GM21529 (cell line): Measurements from ENCODE around the gene BCHE.
"Not testable (repeated sequence)": the region's sequence is repeated elsewhere in the genome, so short reads cannot be mapped to it uniquely, and the experiment has no call there.

Experiments
- ATAC-seq: cut with Tn5 transposase; IDR thresholded peaks from one replicate; pipeline ENCODE4 v1.9.1; 2021; ENCODE audit not compliant: unreplicated experiment

The BCHE gene

DNA sequence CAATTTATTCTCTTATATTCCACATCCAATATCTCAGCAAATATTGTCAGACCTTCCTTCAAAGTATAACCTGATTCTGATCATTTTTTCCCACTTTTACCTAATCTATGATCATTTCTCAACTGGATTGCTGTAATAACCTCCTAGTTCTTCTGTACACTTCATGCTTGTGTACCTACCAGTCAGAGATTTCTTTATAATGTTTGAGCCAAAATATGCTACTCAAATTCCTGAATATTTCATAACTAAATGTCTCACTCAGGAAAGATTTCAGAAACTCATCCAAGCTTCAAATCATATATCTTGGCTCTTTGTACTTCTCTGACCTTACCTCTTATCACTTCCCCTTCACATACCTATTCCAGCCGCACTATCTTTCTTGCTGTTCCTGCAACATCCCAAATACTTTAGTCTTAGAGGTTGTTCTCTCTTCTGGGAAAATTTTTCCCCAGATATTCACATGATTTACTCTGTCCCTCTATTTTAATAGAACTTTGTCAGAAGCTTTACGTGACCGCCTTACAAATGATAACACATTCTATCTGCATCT lies 20.0 kb downstream of the BCHE start:
- no peak for ATAC-seq

DNA sequence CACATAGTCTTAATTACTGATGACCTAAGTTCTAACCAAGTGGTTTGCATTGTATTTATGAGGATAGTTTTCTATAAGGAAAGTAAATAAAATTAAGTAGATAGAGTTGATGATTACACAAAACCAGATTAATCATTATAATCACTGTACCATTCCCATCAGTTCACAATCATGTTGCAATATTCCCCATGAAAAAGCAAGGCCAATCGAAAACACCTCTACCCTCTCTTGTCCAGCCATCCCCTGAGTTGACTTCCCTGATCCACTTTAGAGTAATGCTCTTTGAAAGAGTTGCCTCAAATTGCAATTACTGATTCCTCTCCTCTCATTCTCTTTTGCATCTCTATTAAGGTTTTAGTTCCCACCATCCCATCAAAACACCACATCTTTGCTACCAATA lies 21.0 kb downstream of the BCHE start:
- ATAC-seq = no peak

DNA sequence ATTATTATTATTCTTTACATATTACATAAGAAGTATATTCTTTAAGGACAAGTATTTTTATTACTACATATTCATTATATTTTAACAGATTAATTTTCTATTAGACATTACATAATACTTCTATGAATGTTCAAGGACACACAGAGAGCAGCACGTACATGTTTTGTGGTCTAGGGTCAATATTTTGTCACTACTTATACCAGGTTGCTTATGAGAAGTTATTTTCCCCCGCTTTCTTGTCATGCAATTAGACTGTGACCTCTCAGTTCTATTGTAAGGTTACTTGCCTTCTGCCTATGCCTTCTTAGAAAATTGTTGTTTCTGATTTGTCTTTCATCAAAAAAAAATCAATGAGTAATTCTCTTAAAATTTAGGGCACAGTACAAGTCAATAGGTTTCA lies 21.5 kb downstream of the BCHE start:
- ATAC-seq = no peak

DNA sequence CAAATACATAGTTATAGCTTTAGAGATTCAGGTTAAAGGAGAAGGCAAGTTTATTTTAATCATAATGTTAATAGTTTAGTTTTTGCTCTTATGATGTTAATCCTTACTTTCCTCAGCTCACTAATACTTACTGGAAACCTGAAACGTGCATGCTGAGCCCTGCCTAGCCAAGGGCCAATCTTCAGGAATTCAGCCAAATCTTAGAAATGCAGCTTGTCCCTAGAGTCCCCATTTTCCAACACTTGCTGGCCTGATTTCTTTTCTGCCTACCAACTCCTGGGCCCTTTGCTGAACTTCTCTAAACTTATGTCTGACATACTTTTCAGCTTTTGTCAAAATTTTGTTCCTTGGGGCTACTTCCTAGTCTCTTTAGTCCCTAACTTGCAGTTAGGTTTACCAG lies 22.8 kb downstream of the BCHE start:
- ATAC-seq = no peak

DNA sequence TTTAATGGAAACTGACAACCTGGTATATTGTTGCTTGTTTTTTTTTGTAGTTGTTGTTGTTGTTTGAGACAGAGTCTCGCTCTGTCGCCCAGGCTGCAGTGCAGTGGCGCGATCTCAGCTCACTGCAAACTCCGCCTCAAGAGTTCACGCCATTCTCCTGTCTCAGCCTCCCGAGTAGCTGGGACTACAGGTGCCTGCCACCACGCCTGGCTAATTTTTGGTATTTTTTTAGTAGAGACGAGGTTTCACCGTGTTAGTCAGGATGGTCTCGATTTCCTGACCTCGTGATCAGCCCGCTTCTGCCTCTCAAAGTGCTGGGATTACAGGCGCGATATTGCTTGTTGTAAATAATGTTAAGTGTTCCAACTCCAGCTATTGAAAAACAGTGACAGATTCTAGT lies 29.3 kb downstream of the BCHE start:
- not testable (repeated sequence) for ATAC-seq

DNA sequence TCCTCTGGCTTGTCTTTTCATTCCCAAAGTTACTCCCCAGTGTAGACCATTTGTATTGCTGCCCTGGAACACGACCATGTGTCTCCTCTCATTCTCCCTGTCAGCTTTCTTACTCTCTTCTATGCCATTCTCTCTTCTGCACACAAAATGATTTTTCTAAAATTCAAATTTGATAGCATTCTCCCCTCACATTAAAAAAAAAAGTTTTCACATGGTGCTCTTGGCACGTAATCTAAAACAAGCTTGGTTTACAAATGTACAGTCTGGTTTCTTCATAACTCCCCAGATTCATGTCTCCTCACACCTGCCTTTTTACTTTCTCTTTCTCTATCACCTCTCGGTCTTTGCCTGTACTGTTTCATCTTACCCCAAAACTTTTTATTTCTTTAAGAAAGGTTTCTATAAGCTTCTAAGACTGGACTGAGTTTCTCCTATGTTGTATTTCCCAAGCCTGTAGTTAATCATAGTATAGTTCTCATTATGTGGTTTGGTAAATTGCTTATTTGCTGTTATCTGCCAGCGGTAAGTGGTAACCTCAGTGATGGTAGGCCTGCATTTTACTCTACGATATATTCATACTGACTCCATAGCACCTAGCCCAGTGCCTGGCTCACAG lies 31.2 kb downstream of the BCHE start:
- ATAC-seq = peak; percentile 67

DNA sequence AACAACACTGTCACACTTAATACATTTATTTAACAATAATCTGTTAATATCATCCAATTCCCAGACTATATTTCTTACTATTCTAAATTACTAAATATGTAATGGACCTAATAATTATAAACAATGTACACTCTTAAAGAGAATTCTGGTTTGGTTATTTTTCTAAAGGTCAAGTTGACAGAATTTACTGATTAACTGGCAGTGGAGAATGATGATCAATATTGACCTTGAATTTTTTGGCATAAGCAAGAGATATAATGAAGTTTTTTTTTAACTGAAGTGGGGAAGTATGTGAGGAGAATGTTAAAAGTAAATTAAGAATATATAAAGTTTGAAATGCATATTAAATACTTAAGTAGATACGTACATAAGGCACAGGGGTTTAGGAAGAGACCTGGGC lies 33.8 kb downstream of the BCHE start:
- no peak for ATAC-seq

DNA sequence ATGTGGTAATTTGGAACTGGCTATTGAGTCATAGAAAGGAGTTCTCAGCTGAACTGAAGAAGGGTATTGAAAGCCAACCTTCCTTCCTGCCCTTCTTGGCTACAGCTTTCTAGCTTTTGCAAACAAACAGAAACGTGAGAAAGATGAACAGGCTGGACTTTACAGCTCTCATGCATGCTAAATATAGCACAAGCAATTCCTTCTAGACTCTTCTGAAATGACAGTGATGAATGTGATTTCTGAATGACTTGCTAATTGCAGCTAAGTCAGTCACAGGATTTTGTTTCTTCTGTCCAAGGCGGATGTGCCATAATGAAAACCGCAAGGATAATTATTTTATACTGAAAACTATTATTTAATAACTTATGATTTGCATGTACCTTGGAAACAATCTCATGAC lies 36.3 kb downstream of the BCHE start:
- ATAC-seq = no peak

DNA sequence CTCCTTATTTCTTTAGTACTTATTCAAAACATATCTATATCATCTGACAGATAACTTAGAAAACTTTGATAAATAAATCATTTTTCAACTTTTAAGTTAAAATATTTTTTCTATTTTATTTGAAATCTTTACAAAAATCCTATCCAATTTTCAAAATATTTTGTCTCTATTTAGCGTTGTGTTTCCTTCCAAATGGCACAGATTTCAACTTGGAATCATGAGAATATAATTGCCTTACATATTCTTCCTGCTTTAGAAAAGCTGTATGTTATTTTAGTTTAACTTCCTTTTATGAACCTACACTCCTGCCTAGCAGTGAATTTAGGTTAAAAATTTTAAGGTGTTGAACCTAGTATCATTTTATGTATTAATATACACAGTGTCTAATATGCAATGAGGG lies 38.2 kb downstream of the BCHE start:
- no peak for ATAC-seq

DNA sequence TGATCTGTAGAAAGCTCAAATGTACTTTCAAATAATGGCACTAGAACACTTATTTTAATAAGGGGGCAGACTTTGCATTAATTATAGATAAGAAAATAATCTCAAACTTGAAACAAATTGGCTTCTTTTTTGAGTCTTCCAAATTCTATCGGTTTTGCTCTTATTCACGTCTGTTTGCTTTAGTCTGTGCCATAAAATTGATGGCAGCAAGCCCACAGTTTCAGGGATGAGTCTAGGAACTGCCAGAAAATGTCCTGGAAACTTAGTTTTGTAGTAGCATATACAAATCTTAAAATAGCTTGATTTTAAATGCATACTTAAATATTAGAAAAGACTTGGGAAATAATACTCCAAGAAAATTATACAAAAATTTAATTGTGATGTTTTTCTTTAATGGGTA lies 39.7 kb downstream of the BCHE start:
- no peak for ATAC-seq

DNA sequence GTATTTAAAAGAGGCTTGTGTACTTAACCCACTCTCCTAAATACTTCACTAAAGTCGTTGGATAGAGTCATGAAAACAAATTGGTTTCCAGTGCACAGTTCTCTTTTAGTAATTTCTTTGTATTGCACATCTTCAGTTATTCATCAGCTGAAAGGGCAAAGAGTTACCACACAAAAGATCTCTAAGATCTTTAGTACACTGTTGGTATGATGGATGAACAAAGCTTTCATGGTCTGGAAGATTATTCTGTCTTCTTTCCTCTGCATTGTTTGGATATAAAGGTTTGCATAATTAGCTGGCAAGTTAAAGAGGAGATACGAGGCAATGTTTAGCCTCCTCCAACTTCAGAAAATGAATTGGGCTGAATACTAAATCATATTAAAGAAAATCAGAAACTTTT lies 40.5 kb downstream of the BCHE start:
- ATAC-seq = no peak

DNA sequence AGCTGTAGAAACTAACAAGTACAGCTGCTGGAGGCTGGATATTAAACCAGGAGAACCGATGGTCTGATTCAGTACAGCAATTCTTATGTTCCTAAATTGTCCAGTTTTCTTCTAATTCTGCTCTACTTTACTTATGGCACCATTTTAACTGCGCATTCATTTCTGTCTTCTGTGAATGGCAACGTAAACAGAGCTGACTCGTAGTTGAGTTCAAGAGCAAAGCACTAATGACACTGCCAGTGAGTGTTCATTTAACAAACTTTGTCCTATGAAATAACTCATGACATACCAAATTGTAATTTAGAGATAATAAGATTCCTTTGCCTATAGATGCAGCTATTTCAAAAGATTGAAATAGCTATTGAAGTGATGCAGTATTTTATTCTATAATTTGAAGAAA lies 48.7 kb downstream of the BCHE start:
- ATAC-seq = no peak

DNA sequence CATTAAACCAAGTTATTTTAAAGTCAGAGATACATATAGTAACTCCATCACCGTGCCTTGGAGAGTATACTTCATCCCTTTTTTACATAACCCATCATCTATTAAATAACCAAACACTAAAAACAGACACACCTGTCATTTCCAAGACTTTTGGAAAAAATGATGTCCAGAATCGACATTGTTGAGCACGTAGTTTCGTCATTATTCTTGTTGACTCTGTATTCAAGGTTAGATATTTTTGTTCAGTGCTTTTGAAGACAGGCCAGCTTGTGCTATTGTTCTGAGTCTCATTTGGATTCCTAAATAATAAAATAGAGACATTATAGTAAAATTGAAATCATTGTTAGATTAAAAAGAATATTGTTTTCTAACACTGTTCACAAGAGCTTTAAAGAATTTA lies 51.2 kb downstream of the BCHE start:
- no peak for ATAC-seq

DNA sequence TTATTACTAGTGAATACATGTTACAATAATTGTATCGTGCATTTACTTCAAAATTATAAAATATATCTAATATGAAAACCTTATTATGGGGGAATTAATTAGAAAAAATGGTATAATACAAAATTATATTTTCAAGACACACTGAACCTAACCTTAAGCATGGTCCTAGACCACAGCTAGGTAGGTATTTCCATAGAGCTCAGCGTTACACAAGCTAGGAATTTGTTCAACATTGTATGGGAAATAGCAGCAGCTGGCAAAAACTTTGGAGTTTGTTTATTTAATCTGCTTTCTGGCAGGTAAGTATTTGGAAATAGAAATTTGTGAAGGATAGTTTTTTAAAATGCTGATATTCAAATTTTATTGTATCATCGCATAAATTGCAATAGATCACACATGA lies 52.9 kb downstream of the BCHE start:
- ATAC-seq = no peak

DNA sequence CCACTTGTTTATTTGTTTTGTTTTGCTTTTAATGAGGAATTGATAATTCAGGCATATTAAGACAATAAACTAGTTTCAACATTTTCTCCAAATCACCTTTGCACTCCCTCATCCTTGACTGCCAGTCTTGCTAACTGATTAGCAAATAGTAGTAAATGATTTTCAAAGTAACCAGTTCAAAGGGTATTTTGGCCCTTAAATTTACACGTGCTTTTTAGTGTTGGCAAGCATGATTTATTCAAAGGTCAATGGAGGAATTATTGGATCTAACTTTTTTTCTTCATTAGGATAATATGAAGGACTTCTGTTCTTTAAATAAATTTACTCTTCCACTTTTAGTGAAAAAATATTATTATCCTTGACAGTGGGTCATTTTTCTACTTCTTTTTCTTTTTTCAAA lies 53.8 kb downstream of the BCHE start:
- ATAC-seq = no peak

DNA sequence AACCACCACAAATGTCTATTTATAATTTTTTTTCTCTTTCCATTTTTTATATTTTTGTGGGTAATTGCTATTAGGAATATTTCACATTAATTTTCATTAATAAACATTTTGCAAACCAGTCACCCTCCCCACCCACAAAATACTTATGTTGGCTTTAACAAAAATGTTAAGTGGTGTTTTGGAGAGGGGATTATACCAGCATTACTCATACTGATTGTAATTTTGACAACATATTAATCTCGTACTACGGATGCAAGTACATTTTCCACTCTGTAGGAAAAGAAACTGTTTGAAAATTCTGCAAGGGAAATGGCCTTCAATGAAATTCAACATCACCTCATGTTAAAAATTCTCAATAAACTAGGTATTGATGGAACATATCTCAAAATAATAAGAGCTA lies 58.3 kb downstream of the BCHE start:
- ATAC-seq = no peak

DNA sequence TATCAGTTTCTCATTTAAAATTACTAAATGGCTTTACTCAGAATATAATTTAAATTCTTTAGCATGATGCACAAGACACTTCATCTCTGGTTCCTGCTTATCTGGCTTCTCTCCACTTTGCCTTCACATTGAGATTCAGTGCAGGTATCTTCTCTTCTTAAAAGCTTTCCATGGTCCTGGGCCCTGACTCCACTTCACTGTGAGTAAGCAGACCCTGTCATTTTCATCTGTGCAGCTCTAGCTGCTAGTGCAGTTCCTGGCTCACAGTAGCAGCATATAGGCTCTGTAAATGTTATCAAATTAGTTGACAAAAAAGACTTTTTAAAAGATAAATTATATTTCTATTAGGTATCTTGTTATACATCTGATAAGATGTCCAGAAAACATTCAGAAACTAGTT lies 58.8 kb downstream of the BCHE start:
- no peak for ATAC-seq

DNA sequence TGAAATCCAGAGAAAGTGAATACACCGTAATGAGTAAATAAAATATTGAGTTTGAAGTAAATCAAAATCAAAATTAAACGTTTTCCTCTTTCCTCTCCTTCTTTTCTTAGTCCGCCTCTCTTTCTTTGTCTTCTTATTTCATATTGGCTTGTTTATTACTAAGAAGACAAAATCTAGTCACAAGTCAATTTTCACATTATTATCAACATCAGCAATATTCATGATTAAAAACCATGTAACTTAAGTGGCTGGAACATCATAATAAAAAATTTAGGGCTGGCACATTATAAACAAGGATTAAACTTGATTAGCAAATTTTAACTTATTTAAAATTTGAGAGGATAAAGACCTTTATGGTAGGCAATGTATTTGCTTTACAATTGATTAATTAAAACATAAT lies 61.4 kb downstream of the BCHE start:
- ATAC-seq = no peak

DNA sequence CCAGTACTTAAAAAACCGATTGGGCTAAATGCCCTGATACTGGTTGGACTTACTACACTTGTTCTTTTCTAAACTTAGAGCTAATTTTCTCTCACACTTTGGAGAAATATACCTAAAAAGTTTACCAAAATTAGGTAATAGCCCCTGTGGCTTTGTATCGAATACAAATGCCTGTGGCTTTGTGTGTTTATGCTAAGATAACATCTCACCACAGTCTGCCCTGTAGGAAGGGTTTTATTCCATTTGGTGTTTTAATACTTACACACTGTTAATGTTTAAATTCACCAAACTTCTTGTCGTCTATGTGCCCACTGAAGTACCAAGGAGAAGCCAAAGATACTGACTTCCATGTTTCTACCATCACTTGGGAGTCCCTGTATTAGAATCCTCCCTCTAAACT lies 66.4 kb downstream of the BCHE start:
- no peak for ATAC-seq

DNA sequence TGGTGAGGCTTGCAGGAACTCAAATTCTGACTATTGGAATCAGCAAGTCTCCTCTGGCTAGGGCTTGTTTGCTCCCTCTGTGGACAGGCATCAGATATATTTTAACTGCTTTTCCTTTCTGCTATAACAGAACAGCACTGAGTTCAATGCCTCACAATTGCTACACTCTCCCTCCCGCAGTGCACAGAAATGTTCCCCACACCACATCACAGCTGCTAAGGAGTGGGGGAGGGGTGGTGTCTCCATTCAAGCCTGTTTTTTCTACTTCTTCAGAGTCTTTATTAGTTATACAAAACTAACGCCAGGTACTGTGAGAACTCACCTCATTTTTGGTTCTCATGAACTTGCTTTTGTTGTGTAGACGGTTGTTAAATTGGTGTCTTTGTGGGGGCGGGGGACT lies 68.5 kb downstream of the BCHE start:
- ATAC-seq = no peak

DNA sequence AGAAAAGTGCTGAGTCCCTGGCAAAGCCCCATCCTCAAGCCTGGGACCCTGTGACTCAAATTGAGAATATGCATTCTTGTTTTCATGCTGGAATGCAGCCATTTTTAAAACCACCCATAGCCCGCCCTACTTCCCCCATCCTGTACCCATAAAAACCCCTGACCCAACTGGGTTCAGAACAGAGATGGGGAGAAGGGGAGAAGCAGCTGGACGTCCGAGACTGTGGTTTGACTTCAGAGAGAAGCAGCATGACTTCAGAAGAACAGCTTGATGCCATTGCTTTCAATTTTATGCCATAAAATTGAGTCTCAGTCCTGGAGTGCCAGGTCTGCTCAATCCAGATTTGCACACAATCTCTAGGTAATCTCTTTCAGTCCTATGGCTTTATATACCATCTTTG lies 78.2 kb downstream of the BCHE start:
- ATAC-seq = no peak

DNA sequence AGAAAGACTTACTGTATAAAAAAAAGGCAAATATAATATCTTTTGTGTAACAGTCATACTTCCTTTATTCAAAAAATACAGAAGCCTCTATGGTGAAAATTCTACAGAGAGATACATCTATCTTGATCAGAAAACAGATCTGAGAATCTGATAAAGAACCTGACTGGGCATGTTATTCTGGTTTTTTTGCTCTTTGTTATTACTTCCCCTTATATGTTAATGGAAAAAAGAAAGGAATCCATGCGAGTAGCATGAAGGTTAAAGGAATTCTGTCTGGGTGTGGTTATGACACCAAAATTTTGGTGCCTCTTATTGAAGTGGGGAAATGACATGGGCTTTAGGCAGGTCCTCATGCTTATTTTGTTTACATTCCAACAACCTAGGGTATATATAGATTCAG lies 81.7 kb downstream of the BCHE start:
- ATAC-seq = no peak

DNA sequence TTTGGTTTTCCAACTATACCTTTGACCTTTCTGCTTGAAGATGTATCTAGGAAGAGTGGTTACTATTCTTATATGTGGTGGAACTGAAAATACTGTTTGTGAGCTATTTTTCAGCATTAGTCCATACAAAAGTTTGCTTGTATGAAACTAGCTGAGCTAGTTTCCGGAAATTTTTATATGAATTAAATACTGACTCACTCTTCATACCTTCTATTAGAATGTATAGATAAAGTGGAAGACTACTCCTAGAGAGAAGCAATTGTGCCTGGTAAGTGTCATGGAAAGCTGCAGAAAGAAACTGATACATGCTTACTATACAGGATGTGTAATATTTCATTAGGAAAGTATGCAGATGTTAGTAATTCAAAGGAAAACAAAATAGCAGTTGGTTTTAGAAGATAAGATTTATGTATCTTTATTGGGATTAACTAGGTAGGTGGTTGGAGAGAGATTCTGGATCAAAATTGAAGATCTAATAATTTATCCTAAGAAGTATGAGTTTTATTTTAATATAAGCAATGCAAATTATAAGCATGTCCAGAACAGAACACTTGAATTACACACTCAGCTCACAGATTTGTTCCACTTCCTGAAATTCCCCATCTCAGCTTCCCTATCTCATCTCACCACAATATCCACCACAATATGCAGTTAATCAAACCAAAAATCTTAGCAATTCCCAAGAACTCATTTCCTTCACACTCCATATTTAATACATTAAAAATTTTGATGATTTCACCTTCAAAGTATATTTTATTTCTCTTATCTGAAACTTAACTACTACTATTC lies 82.8 kb downstream of the BCHE start:
- ATAC-seq = no peak
